A204.1 (cell line): ENCODE measurements around the gene PSMD1.

Experiments
- FAIRE-seq: peaks from 2 replicates; lab custom pipeline; 2012; peaks lifted over from hg19 to GRCh38; lab: Jason Lieb, UNC

PSMD1 gene

GRCh38 chr2:231211486-231211885 lies 154.8 kb downstream of the PSMD1 start:
- FAIRE-seq: no peak

- no peak for FAIRE-seq
These were observed 155.7 kb downstream of the PSMD1 start for GRCh38 chr2:231212329-231212845.

- FAIRE-seq: no peak
These were observed 157.4 kb downstream of the PSMD1 start for GRCh38 chr2:231213931-231214642.

- peak; percentile 54 for FAIRE-seq
These were observed 161.7 kb downstream of the PSMD1 start for GRCh38 chr2:231218366-231218765.

GRCh38 chr2:231219289-231219688 lies 162.6 kb downstream of the PSMD1 start:
- no peak for FAIRE-seq

GRCh38 chr2:231221761-231222160 lies 165.1 kb downstream of the PSMD1 start:
- no peak for FAIRE-seq
